ENCODE results near the gene PKP1.

- TF ChIP-seq CTCF (conservative IDR thresholded peaks at IDR 0.05) (no peak), ZFX (IDR thresholded peaks at IDR 0.05) (no peak)
Measured at GRCh38 chr1:201253906-201254624, 29.2 kb upstream of the PKP1 start.

All from C4-2B (cell line).